ENCODE measurements around the gene MLLT3. TPM values are rescaled to one million over a fixed set of nuclear protein-coding genes. Genes with fewer than 3 reads are reported as not detected.
"Not testable (repeated sequence)": the region's sequence is repeated elsewhere in the genome, so short reads cannot be mapped to it uniquely, and the experiment has no call there.

Gene MLLT3
- total RNA-seq, 1 donor from 2014 or later = 9.4 TPM

- no peak for DNase-seq (ENCODE audit: low read depth, low spot score)
Observed at GRCh38 chr9:20599195-20599594, 23.1 kb downstream of the MLLT3 start.

GRCh38 chr9:20598367-20598766 lies 23.9 kb downstream of the MLLT3 start:
- DNase-seq (ENCODE audit: low read depth, low spot score) = no peak

GRCh38 chr9:20597862-20598261 lies 24.4 kb downstream of the MLLT3 start:
- no peak for DNase-seq (ENCODE audit: low read depth, low spot score)

- no peak for DNase-seq (ENCODE audit: low read depth, low spot score)
Observed at GRCh38 chr9:20594608-20595007, 27.7 kb downstream of the MLLT3 start.

GRCh38 chr9:20593537-20593936 lies 28.8 kb downstream of the MLLT3 start:
- DNase-seq (ENCODE audit: low read depth, low spot score) = no peak

GRCh38 chr9:20593105-20593504 lies 29.2 kb downstream of the MLLT3 start:
- DNase-seq (ENCODE audit: low read depth, low spot score) = no peak

- no peak for DNase-seq (ENCODE audit: low read depth, low spot score)
Observed at GRCh38 chr9:20592673-20593072, 29.6 kb downstream of the MLLT3 start.

GRCh38 chr9:20591223-20591622 lies 31.1 kb downstream of the MLLT3 start:
- DNase-seq (ENCODE audit: low read depth, low spot score) = no peak

GRCh38 chr9:20584968-20585643 lies 37.2 kb downstream of the MLLT3 start:
- no peak for DNase-seq (ENCODE audit: low read depth, low spot score)

- not testable (repeated sequence) for DNase-seq (ENCODE audit: low read depth, low spot score)
Observed at GRCh38 chr9:20583088-20583487, 39.2 kb downstream of the MLLT3 start.

GRCh38 chr9:20582150-20582549 lies 40.1 kb downstream of the MLLT3 start:
- DNase-seq (ENCODE audit: low read depth, low spot score) = no peak

GRCh38 chr9:20580673-20581072 lies 41.6 kb downstream of the MLLT3 start:
- no peak for DNase-seq (ENCODE audit: low read depth, low spot score)

GRCh38 chr9:20579524-20580314 lies 42.6 kb downstream of the MLLT3 start:
- DNase-seq (ENCODE audit: low read depth, low spot score) = no peak

GRCh38 chr9:20573023-20573422 lies 49.3 kb downstream of the MLLT3 start:
- no peak for DNase-seq (ENCODE audit: low read depth, low spot score)

GRCh38 chr9:20570756-20571155 lies 51.5 kb downstream of the MLLT3 start:
- DNase-seq (ENCODE audit: low read depth, low spot score) = no peak

GRCh38 chr9:20570087-20570486 lies 52.2 kb downstream of the MLLT3 start:
- DNase-seq (ENCODE audit: low read depth, low spot score) = no peak

- no peak for DNase-seq (ENCODE audit: low read depth, low spot score)
Observed at GRCh38 chr9:20569525-20569924, 52.8 kb downstream of the MLLT3 start.

GRCh38 chr9:20568400-20568799 lies 53.9 kb downstream of the MLLT3 start:
- no peak for DNase-seq (ENCODE audit: low read depth, low spot score)

GRCh38 chr9:20566401-20566800 lies 55.9 kb downstream of the MLLT3 start:
- DNase-seq (ENCODE audit: low read depth, low spot score) = no peak

GRCh38 chr9:20564650-20565049 lies 57.6 kb downstream of the MLLT3 start:
- DNase-seq (ENCODE audit: low read depth, low spot score) = no peak

- no peak for DNase-seq (ENCODE audit: low read depth, low spot score)
Observed at GRCh38 chr9:20563917-20564316, 58.4 kb downstream of the MLLT3 start.

GRCh38 chr9:20562051-20562450 lies 60.2 kb downstream of the MLLT3 start:
- no peak for DNase-seq (ENCODE audit: low read depth, low spot score)

GRCh38 chr9:20561531-20561930 lies 60.8 kb downstream of the MLLT3 start:
- DNase-seq (ENCODE audit: low read depth, low spot score) = no peak
